Measurements from ENCODE around the gene TDRD9.

Gene TDRD9

DNA sequence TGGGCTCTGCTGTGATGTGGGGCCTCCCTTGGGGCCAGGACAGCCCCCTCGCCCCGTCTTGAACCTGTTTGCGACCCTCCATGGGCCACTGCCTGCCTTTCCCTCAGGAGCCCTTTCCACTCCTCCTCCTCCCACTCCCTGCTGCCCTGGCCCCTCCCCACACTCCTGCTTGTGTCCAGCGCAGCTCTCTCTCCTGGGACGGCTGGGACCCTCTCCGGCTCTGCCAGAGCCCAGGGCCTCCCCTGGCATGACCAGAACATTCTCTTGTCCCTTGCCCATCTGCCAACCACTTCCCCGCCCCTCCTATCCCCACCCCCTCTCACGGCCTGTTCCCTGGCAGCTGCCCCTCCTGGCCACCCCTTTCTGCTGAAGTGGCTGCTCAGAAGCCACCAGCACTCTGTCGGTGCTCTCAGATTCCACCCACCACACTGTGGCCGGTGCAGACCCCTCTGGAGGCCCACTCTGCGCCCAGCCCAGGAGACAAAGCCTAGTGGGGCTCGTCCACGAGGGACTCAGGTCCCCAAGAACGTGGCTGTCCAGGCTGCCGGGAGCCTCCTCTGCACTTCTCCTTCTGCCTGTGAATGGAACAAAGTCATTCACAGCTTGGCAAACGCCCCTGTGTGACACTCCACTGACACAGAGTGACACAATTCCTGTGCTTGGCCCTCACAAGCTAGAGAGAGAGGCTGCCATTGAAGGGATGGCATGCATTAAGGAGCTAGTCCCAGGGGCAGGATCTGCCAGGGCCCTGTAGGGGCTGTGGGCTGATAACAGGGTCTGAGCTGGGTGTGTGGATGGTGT is 158.6 kb downstream of the TDRD9 start:
- DNase-seq (ENCODE audit: extremely low spot score), result no peak
- POLR2A ChIA-PET, result no interaction called here
- CTCF ChIA-PET, result interaction anchor here (2.3 kb wide), 1 partner anchor 9 kb away, joined by 15 read pairs; no protein-coding TSS in a partner anchor
- TF ChIP-seq, protein P1, sequence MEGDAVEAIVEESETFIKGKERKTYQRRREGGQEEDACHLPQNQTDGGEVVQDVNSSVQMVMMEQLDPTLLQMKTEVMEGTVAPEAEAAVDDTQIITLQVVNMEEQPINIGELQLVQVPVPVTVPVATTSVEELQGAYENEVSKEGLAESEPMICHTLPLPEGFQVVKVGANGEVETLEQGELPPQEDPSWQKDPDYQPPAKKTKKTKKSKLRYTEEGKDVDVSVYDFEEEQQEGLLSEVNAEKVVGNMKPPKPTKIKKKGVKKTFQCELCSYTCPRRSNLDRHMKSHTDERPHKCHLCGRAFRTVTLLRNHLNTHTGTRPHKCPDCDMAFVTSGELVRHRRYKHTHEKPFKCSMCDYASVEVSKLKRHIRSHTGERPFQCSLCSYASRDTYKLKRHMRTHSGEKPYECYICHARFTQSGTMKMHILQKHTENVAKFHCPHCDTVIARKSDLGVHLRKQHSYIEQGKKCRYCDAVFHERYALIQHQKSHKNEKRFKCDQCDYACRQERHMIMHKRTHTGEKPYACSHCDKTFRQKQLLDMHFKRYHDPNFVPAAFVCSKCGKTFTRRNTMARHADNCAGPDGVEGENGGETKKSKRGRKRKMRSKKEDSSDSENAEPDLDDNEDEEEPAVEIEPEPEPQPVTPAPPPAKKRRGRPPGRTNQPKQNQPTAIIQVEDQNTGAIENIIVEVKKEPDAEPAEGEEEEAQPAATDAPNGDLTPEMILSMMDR (IDR thresholded peaks at IDR 0.05; ENCODE audit: control extremely low read depth, extremely low read depth, low read depth, missing control alignments), result no peak

DNA sequence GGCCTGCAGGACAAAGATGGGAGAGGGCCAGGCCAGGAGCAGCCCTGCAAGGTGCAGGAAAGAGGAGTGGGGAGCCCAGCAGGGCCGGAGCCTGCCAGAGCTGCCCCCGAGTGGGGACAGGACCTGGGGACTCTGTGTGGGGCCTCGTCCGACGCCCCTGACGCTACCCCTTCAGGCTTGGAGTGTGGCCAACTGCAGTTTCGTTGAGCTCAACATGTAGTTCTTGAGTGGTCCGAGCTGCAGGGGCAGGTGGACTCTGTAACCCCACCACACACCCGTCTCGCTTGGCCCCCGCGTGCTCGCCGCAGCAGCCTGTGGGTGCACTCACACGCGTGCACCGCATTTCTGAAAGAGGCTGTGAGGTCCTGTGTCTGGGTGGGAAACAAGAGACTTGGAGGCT is 159.2 kb downstream of the TDRD9 start:
- TF ChIP-seq, protein P1 (IDR thresholded peaks at IDR 0.05; ENCODE audit: control extremely low read depth, extremely low read depth, low read depth, missing control alignments), result no peak
- CTCF ChIA-PET, result interaction anchor here (2.3 kb wide), 1 partner anchor 10 kb away, joined by 15 read pairs; no protein-coding TSS in a partner anchor
- POLR2A ChIA-PET, result no interaction called here
- DNase-seq (ENCODE audit: extremely low spot score), result no peak

DNA sequence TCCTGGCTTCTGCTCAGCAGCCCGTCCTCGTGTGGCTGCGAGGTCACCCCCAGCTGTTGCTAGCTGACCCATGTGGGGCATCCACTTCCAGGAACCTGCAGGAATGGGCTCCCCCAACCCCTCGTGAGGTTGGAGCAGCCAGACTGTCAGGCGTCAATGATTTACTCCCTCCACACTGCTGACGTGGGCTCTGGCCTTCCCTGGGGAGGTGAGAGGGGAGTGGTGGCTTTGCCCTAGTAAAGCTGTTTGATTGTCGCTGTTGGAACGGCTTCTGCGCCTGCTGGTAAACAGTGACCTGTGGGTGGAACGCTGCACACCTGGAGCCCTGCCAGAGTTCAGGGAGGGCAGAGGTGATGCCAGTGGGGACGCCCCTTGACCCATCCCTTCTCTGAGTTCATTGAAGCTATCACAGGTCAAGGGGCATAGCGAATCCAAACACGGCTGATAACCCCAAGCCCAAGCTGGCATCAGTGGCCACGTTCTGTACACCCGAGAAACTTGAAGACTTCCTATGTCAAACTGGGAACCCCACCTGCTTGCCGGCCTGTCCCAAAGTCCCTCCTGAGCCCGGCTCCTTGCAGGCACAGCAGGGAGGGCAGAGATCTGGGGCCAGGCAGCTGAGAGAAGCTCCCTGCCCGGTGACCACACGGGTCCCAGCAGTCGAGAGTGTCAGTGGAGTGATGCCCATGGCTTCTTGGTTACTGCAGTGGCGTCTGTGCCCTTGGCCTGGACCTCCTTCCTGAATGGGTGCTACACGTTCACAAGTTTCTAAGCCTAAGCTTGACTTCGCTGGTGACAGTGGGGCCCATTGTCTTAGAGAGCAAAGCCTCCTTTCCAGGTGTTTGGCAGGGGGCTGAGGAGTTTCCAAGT is 160.0 kb downstream of the TDRD9 start:
- POLR2A ChIA-PET, result no interaction called here
- no peak for DNase-seq (ENCODE audit: extremely low spot score)
- CTCF ChIA-PET, result interaction anchor here (2.3 kb wide), 1 partner anchor 11 kb away, joined by 15 read pairs; no protein-coding TSS in a partner anchor
- TF ChIP-seq, protein P1 (IDR thresholded peaks at IDR 0.05; ENCODE audit: control extremely low read depth, extremely low read depth, low read depth, missing control alignments), result no peak

DNA sequence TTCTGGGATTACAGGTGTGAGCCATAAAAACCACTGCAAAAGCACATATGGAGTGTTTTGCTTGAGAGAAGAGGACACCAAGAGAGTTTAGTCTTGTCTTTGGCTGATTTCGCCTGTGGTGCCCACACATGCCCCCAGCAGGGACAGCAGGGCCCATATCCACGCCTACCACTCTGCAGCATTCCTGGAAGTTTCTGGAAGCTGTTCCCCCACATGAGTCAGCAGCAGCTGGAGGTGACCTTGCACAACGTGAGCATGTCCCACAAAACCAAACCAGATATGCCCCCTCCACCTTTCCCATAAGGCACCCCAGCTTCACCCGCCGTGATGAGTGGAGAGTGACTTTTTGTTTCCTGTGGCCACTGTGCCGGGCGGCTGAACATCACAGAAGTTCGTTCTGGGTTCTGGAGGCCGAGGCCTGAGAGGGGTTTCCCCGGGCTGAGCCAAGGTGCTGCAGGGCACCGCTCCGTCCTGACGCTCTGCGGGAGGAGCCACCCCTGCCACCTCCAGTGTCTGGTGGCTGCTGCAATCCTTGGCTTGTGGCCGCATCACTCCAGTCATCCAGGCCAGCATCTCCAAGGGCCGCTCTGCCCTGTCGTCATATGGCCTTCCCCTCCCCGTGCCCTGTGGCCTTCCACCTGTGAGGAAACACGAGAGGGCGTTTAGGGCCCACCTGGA is 162.0 kb downstream of the TDRD9 start:
- ChIA-PET POLR2A (no interaction called here), CTCF (no interaction called here)
- no peak for DNase-seq (ENCODE audit: extremely low spot score)
- TF ChIP-seq, protein P1 (IDR thresholded peaks at IDR 0.05; ENCODE audit: control extremely low read depth, extremely low read depth, low read depth, missing control alignments), result no peak

DNA sequence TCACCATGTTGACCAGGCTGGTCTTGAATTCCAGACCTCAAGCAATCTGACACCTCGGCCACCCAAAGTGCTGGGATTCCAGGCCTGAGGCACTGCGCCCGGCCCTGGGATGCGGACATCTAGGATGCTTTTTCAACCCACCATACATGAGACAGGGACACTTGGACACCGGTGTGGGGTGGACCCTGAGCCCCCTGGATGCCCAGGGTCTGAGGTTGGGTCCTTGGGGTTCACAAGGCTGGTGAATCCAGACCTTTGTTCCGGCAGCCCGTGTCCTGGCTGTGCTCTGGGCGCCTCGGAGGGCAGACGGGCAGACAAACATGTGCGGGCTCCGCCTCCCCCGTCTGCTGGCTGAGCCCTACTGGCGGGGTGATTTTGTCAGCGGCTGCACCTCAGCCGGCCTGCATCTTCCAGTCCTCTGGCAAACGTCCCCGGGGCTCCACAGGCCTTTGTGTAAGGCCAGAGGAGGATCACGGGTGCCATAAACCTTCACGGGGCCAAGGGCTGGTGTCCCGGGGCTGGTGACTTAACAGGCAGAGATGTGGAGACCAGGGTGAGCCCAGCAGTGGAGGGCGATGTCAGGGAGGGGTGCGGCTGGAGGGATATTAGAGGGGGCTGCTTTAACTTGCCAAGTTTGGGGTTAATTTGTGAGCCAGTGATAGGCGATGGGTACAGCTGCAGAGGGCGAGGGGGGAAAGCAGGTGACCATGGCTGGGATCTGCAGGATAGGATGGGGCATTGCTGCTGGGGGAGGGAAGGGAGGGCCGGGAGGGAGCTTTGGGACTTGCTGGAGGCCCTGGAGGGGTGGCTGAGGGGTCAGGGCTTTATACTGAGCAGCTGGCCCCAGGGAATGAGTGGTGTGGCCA is 163.0 kb downstream of the TDRD9 start:
- no peak for DNase-seq (ENCODE audit: extremely low spot score)
- POLR2A ChIA-PET, result no interaction called here
- TF ChIP-seq, protein P1 (IDR thresholded peaks at IDR 0.05; ENCODE audit: control extremely low read depth, extremely low read depth, low read depth, missing control alignments), result no peak
- CTCF ChIA-PET, result interaction anchor here (0.9 to 3.9 kb wide), 2 partner anchors 14 to 549 kb away, joined by 3 to 26 read pairs; no protein-coding TSS in a partner anchor

Measured in GM10248 (cell line).